ENCODE results near the gene DUSP10.

The DUSP10 gene

GRCh38 chr1:221778535-221779142 lies 36.8 kb upstream of the DUSP10 start:
- no peak for TF ChIP-seq CTCF (IDR thresholded peaks at IDR 0.05)
- Histone ChIP-seq H3K27me3 (peaks cover 33% of the 10 kb centered on the region), H3K4me3 (ENCODE audit: low read depth in 1 of 2, low read length in 1 of 2) (no peak overlapping the region), H3K9me3 (no peaks in the 10 kb centered on the region), H3K4me1 (ENCODE audit: control insufficient read depth in 1 of 2, insufficient read depth in 1 of 2, low read depth in 1 of 2, low read length in 1 of 2) (no peaks in the 10 kb centered on the region), H3K36me3 (no peaks in the 10 kb centered on the region), H3K27ac (no peak overlapping the region)

GRCh38 chr1:221778125-221778524 lies 36.2 kb upstream of the DUSP10 start:
- no peak overlapping the region for H3K4me3 ChIP-seq (ENCODE audit: low read depth in 1 of 2, low read length in 1 of 2)
- H3K4me1 ChIP-seq (ENCODE audit: control insufficient read depth in 1 of 2, insufficient read depth in 1 of 2, low read depth in 1 of 2, low read length in 1 of 2) = no peaks in the 10 kb centered on the region
- no peak overlapping the region for H3K27ac ChIP-seq
- H3K9me3 ChIP-seq = no peaks in the 10 kb centered on the region
- H3K27me3 ChIP-seq = peaks cover 33% of the 10 kb centered on the region
- no peaks in the 10 kb centered on the region for H3K36me3 ChIP-seq
- TF ChIP-seq CTCF (IDR thresholded peaks at IDR 0.05) = no peak

GRCh38 chr1:221777431-221778072 lies 35.7 kb upstream of the DUSP10 start:
- Histone ChIP-seq H3K27ac (no peak overlapping the region), H3K36me3 (no peaks in the 10 kb centered on the region), H3K27me3 (peaks cover 33% of the 10 kb centered on the region), H3K9me3 (no peaks in the 10 kb centered on the region), H3K4me1 (ENCODE audit: control insufficient read depth in 1 of 2, insufficient read depth in 1 of 2, low read depth in 1 of 2, low read length in 1 of 2) (no peaks in the 10 kb centered on the region), H3K4me3 (ENCODE audit: low read depth in 1 of 2, low read length in 1 of 2) (no peak overlapping the region)
- TF ChIP-seq CTCF (IDR thresholded peaks at IDR 0.05) = no peak

GRCh38 chr1:221776495-221777301 lies 34.8 kb upstream of the DUSP10 start:
- no peak for TF ChIP-seq CTCF (IDR thresholded peaks at IDR 0.05)
- Histone ChIP-seq H3K4me3 (ENCODE audit: low read depth in 1 of 2, low read length in 1 of 2) (no peak overlapping the region), H3K27me3 (peaks cover 33% of the 10 kb centered on the region), H3K27ac (no peak overlapping the region), H3K9me3 (no peaks in the 10 kb centered on the region), H3K36me3 (no peaks in the 10 kb centered on the region), H3K4me1 (ENCODE audit: control insufficient read depth in 1 of 2, insufficient read depth in 1 of 2, low read depth in 1 of 2, low read length in 1 of 2) (no peaks in the 10 kb centered on the region)

GRCh38 chr1:221775206-221775605 lies 33.3 kb upstream of the DUSP10 start:
- Histone ChIP-seq H3K36me3 (no peaks in the 10 kb centered on the region), H3K4me1 (ENCODE audit: control insufficient read depth in 1 of 2, insufficient read depth in 1 of 2, low read depth in 1 of 2, low read length in 1 of 2) (no peaks in the 10 kb centered on the region), H3K27ac (no peak overlapping the region), H3K27me3 (peaks cover 33% of the 10 kb centered on the region), H3K9me3 (no peaks in the 10 kb centered on the region), H3K4me3 (ENCODE audit: low read depth in 1 of 2, low read length in 1 of 2) (no peak overlapping the region)
- TF ChIP-seq CTCF (IDR thresholded peaks at IDR 0.05) = no peak
